ENCODE measurements around the gene TIMM22.

Gene TIMM22

DNA sequence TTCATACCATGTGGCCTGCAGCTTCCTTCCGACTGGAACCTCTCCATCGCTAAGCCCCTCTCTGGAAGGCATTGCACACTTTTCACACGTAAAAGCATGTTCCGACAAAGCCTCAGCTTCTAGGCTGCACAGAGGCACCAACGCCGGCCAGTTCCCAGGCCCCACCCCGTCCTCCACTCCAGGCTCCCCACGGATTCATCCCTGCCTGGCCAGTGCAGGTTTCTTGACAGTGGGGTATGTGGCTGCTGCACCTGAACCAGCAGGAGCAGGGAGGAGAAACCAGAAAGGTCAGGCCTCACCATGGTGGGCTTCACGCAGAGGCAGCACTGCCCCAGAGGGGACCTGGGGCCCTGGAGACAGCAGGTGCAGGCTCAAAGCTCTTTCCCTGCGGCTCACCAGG is 14.2 kb downstream of the TIMM22 start:
- no peak for ATAC-seq
- TF ChIP-seq ZNF70 (CRISPR knock-in tag; IDR thresholded peaks at IDR 0.05) (no peak), BACH2 (CRISPR knock-in tag; IDR thresholded peaks at IDR 0.05; ENCODE audit: borderline replicate concordance) (no peak), TCF4 (CRISPR knock-in tag; IDR thresholded peaks at IDR 0.05; ENCODE audit: borderline replicate concordance) (no peak), OSR1 (CRISPR knock-in tag; IDR thresholded peaks at IDR 0.05) (no peak), ZC3H10 (CRISPR knock-in tag; IDR thresholded peaks at IDR 0.05) (no peak)

DNA sequence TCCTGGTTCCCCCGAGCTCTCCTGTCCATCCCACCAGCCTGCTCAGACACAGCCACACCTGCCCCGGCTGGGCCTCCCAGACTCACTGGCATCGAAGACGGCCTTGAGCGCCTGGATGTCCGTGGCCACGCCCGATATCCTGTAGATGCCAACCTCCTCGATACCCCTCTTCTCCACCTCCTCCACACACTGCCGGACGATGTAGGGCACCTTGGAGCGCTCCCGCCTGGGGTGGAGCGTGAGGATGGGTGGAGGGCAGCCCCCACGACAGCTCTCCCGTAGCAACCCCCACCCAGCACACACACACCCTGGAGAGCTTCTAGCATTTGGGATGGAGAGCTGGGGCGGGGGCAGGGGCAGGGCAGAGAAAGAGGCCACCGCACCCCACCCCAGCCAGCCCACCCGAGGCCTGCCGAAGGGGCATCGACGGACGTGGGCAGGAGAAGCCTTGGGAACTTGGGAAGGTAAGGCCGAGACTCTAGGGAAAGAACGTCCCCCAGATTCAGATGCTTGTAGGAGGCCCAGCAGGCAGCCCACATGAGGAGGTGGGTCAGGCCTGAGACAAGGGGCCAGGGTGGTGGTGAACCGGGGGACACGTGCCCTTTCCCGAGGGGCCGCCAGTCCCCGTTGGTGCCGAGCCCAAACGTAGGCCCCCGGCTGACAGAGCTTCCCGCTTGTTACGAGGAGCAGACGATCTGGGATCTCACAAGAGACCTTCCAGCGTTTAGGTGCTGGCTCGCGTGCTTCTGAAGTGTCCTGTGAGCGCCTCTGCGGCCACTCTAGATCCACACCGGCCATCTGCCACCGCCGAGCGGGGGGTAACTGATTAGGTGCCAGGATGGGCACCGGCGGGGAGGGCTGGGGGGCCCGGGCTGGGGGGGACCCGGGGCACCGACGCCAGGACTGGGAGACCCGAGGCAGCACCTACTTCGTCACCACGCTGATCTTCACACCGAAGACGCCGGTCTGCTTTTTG is 15.1 kb downstream of the TIMM22 start:
- no peak for ATAC-seq
- TF ChIP-seq ZNF8 (CRISPR knock-in tag; IDR thresholded peaks at IDR 0.05), result no peak
- TF ChIP-seq, protein P1, sequence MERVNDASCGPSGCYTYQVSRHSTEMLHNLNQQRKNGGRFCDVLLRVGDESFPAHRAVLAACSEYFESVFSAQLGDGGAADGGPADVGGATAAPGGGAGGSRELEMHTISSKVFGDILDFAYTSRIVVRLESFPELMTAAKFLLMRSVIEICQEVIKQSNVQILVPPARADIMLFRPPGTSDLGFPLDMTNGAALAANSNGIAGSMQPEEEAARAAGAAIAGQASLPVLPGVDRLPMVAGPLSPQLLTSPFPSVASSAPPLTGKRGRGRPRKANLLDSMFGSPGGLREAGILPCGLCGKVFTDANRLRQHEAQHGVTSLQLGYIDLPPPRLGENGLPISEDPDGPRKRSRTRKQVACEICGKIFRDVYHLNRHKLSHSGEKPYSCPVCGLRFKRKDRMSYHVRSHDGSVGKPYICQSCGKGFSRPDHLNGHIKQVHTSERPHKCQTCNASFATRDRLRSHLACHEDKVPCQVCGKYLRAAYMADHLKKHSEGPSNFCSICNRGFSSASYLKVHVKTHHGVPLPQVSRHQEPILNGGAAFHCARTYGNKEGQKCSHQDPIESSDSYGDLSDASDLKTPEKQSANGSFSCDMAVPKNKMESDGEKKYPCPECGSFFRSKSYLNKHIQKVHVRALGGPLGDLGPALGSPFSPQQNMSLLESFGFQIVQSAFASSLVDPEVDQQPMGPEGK (CRISPR knock-in tag; IDR thresholded peaks at IDR 0.05; ENCODE audit: borderline replicate concordance), result no peak
- no peak for TF ChIP-seq ZNF70 (CRISPR knock-in tag; IDR thresholded peaks at IDR 0.05)
- no peak for TF ChIP-seq ZFP3 (CRISPR knock-in tag; IDR thresholded peaks at IDR 0.05)

GRCh38 chr17:1012823-1013728 is 16.1 kb downstream of the TIMM22 start:
- ATAC-seq, result no peak
- no peak for TF ChIP-seq OSR1 (CRISPR knock-in tag; IDR thresholded peaks at IDR 0.05)
- no peak for TF ChIP-seq ESRRG (CRISPR knock-in tag; IDR thresholded peaks at IDR 0.05)
- TF ChIP-seq BACH2 (CRISPR knock-in tag; IDR thresholded peaks at IDR 0.05; ENCODE audit: borderline replicate concordance), result no peak
- TF ChIP-seq, protein P2, sequence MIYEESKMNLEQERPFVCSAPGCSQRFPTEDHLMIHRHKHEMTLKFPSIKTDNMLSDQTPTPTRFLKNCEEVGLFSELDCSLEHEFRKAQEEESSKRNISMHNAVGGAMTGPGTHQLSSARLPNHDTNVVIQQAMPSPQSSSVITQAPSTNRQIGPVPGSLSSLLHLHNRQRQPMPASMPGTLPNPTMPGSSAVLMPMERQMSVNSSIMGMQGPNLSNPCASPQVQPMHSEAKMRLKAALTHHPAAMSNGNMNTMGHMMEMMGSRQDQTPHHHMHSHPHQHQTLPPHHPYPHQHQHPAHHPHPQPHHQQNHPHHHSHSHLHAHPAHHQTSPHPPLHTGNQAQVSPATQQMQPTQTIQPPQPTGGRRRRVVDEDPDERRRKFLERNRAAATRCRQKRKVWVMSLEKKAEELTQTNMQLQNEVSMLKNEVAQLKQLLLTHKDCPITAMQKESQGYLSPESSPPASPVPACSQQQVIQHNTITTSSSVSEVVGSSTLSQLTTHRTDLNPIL (CRISPR knock-in tag; IDR thresholded peaks at IDR 0.05; ENCODE audit: low read depth), result no peak
- no peak for TF ChIP-seq RARB (CRISPR knock-in tag; IDR thresholded peaks at IDR 0.05)
- TF ChIP-seq, protein P1 (CRISPR knock-in tag; IDR thresholded peaks at IDR 0.05; ENCODE audit: borderline replicate concordance), result no peak
- TF ChIP-seq TOX (CRISPR knock-in tag; IDR thresholded peaks at IDR 0.05; ENCODE audit: borderline replicate concordance), result no peak
- no peak for TF ChIP-seq PPARA (CRISPR knock-in tag; IDR thresholded peaks at IDR 0.05; ENCODE audit: borderline replicate concordance)
- TF ChIP-seq ISL1 (CRISPR knock-in tag; IDR thresholded peaks at IDR 0.05), result no peak
- TF ChIP-seq, protein P3, sequence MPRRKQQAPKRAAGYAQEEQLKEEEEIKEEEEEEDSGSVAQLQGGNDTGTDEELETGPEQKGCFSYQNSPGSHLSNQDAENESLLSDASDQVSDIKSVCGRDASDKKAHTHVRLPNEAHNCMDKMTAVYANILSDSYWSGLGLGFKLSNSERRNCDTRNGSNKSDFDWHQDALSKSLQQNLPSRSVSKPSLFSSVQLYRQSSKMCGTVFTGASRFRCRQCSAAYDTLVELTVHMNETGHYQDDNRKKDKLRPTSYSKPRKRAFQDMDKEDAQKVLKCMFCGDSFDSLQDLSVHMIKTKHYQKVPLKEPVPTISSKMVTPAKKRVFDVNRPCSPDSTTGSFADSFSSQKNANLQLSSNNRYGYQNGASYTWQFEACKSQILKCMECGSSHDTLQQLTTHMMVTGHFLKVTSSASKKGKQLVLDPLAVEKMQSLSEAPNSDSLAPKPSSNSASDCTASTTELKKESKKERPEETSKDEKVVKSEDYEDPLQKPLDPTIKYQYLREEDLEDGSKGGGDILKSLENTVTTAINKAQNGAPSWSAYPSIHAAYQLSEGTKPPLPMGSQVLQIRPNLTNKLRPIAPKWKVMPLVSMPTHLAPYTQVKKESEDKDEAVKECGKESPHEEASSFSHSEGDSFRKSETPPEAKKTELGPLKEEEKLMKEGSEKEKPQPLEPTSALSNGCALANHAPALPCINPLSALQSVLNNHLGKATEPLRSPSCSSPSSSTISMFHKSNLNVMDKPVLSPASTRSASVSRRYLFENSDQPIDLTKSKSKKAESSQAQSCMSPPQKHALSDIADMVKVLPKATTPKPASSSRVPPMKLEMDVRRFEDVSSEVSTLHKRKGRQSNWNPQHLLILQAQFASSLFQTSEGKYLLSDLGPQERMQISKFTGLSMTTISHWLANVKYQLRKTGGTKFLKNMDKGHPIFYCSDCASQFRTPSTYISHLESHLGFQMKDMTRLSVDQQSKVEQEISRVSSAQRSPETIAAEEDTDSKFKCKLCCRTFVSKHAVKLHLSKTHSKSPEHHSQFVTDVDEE (CRISPR knock-in tag; IDR thresholded peaks at IDR 0.05), result no peak
- TF ChIP-seq ZNF8 (CRISPR knock-in tag; IDR thresholded peaks at IDR 0.05), result no peak
- no peak for TF ChIP-seq TCF4 (CRISPR knock-in tag; IDR thresholded peaks at IDR 0.05; ENCODE audit: borderline replicate concordance)
- TF ChIP-seq ARNTL (CRISPR knock-in tag; IDR thresholded peaks at IDR 0.05; ENCODE audit: borderline replicate concordance, low read depth), result no peak
- TF ChIP-seq ZNF565 (CRISPR knock-in tag; conservative IDR thresholded peaks at IDR 0.05; ENCODE audit: low read depth), result no peak
- no peak for TF ChIP-seq ZC3H10 (CRISPR knock-in tag; IDR thresholded peaks at IDR 0.05)
